ENCODE data around the gene ZBED3.

- TF ChIP-seq CTCF (IDR thresholded peaks at IDR 0.05) (no peak), EZH2 (IDR thresholded peaks at IDR 0.05; ENCODE audit: borderline replicate concordance, insufficient read depth, low read depth, low read length, poor library complexity, severe bottlenecking) (no peak)
These were observed 12.3 kb downstream of the ZBED3 start for GRCh38 chr5:77074745-77075144.

All from B cell (primary cell).